GOT3 (cell line): ENCODE results near the gene PGBD4.
"Not testable (repeated sequence)": the region's sequence is repeated elsewhere in the genome, so short reads cannot be mapped to it uniquely, and the experiment has no call there.

Source experiments
- DNase-seq: peaks from one replicate; lab custom pipeline; 2025; ENCODE audit warnings: mixed read lengths; lab: John Stamatoyannopoulos, UW

Gene PGBD4

DNA sequence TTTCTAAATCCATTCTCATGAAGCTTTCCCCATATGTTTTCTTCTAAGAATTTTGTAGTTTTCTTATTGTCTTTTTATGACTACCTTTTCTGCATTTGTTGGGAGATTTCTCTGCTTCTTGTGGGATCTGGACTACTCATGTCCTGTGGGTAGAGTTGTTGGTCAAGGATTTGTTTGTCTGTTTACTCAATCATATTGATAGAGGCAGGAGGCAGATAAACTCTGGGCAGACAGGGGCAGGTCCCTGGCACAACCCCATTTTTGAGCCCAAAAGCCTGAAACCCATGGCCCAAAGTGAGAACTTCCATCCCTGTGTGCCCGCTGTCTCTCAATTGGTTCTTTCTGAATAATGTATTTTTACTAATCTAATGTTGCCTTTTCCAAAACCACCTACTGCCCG is 12.3 kb downstream of the PGBD4 start:
- no peak for DNase-seq

DNA sequence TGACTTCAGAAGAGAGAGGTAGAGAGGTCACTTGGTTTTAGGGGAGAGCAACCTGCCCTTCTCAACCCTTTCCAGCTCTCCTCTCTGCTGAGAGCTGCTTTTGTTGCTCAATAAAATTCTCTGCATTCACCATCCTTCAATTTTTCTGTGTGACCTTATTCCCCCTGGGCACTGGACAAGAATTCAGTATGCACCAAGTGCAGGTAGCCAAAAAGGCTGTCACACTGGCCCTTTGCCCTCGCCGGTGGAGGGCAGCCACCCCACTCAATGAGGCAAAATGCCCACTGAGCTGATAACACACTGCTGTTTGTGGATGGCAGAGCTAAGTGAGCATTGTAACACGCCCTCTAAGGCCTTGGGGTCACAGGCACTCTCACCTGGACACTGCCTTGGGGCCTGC is 12.9 kb downstream of the PGBD4 start:
- DNase-seq: no peak

DNA sequence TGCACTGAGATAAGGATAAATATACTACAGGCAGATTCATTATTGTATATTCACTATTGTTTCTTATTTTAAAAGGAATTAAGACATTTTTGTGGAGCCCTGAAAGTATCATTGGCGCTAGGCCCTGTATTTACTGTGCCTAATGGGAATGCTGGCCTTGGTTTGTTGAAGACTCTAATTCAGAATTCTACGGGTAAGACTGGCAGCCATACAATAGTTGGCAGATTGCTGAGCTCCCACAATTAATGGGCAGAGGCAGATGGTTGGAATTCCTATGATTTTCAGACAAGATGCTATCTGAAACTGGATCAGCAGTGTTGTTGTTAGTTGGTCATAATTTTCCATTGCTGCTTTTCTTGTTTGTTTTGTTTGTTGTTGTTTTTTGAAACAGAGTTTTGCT is 14.7 kb downstream of the PGBD4 start:
- DNase-seq: no peak

- no peak for DNase-seq
Measured at GRCh38 chr15:34119291-34119690, 17.4 kb downstream of the PGBD4 start.

DNA sequence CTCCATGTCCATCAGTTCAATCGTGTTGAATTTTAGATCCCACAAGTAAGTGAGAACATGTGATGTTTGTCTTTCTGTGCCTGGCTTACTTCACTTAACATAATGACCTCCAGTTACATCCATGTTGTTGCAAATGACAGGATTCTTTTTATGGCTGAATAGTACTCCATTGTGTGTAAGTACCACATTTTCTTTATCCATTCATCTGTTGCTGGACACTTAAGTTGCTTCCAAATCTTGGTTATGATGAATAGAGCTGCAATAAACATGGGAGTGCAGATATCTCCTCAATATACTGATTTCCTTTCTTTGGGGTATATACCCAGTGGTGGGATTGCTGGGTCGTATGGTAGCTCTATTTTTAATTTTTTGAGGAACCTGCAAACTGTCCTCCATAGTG is 18.5 kb downstream of the PGBD4 start:
- DNase-seq: not testable (repeated sequence)

GRCh38 chr15:34121786-34122185 is 19.9 kb downstream of the PGBD4 start:
- DNase-seq: not testable (repeated sequence)

GRCh38 chr15:34122771-34123183 is 20.9 kb downstream of the PGBD4 start:
- DNase-seq: no peak

- no peak for DNase-seq
Measured at GRCh38 chr15:34124651-34125050, 22.8 kb downstream of the PGBD4 start.

GRCh38 chr15:34125945-34126344 is 24.1 kb downstream of the PGBD4 start:
- DNase-seq: no peak

DNA sequence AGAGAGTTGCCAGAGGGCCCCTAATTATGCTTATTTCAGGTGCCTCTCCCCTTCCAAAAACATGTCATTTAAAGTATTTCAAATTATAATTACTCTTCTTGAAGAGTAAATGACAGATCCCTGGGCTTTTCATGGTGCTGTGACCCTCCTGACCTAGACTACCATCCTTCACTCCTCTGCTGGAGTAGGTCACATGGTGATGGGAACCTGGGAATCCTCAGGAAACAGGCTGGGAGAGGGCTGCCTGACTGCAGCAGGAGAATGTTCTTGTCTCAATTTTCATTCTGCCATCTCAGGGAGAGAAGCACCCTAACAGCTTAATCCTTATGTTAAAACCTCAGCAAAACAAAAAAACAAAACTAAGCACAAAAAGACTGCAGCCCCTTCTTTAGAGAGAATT is 24.6 kb downstream of the PGBD4 start:
- DNase-seq: no peak

DNA sequence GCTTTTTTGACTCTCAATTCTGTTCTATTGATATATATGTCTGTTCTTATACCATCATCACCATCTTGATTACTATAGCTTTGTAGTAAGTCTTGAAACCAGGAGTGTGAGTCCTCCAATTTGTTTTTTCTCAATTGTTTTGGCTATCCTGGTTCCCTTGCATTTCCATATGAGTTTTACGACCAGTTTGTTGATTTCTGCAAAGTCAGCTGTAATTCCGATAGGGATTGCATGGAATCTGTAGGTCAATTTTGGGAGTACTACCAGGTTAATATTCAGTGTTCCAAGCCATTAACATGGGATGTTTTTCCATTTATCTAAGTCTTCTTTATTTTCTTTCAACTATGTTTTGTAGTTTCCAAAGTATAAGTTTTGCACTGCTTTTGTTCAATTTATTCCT is 27.0 kb downstream of the PGBD4 start:
- no peak for DNase-seq

- DNase-seq: no peak
Measured at GRCh38 chr15:34132881-34133280, 31.0 kb downstream of the PGBD4 start.

- no peak for DNase-seq
Measured at GRCh38 chr15:34133511-34133910, 31.6 kb downstream of the PGBD4 start.

- no peak for DNase-seq
Measured at GRCh38 chr15:34147371-34148140, 45.7 kb downstream of the PGBD4 start.

DNA sequence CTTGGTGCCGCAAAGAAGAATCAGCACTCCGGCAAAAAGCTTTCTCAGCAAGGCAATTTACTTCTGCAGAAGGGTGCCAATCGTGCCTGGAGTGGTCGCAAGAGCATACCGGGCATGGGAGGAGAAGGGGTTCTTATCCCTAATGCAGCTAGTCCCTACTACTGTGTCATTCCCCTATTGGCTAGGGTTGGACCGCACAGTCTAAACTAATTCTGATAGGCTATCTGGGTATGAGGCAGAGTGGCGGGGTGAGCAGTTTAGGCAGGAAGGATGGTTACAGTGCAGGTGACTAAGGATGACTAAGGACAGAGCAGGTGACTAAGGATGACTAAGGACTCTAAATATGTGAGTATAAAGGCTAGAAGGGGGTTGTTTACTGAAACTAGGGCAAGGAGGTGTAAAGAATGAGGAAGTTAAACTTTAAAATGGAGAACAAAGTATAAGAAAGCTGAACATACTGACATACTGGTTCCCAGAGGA is 52.9 kb downstream of the PGBD4 start:
- no peak for DNase-seq

DNA sequence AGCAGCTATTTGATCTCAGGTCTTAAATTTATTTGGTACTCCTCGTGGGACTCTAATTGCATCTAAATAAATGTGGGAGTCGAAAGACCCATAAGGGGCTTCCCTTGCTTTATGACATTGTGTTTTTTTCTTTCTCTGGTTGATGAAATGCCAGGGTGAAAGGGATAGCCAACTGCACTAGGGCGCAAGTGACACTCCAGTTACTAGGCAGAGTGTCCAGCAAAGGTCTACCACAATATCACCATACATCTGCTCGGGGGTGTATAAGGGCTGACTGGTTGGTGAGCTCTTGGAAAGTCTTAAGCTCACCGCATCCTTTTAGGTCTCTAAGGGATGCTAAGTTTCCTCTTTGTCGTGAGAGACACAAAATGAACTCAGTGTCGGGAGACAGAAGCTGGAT is 54.0 kb downstream of the PGBD4 start:
- DNase-seq: no peak
